Neutrophil (primary cell): ENCODE measurements around the gene NDRG4.

ENCODE experiments used
- H3K27ac ChIP-seq: fragments of 200-600 bp; sonication (generic); 2 replicates; pipeline ENCODE4 v1.5.1; 2016; ENCODE audit warnings: mild to moderate bottlenecking, moderate library complexity
- H3K27me3 ChIP-seq: fragments of 200-600 bp; sonication (generic); 2 replicates; pipeline ENCODE4 v1.6.0; 2016; ENCODE audit warnings: mild to moderate bottlenecking
- H3K36me3 ChIP-seq: fragments of 200-600 bp; sonication (generic); 2 replicates; pipeline ENCODE4 v1.5.1; 2017
- H3K4me1 ChIP-seq, 2 experiments: fragments of 200-600 bp in 1 of 2; sonication (generic) in 1 of 2; 1 replicate in 1 of 2; 2 replicates in 1 of 2; pipeline versions ENCODE4 v1.5.1 to v1.6.1; 2013 to 2016; ENCODE audit warnings: low read depth in 1 of 2, low read length in 1 of 2, mild to moderate bottlenecking in 1 of 2, moderate library complexity in 1 of 2; ENCODE audit not compliant: control insufficient read depth in 1 of 2, insufficient read depth in 1 of 2
- H3K4me3 ChIP-seq, 2 experiments: fragments of 200-600 bp in 1 of 2; sonication (generic) in 1 of 2; 1 replicate in 1 of 2; 2 replicates in 1 of 2; pipeline ENCODE4 v1.5.1; 2013 to 2016; ENCODE audit warnings: low read depth in 1 of 2, low read length in 1 of 2, mild to moderate bottlenecking in 1 of 2, moderate library complexity in 1 of 2
- H3K9me3 ChIP-seq: fragments of 200-600 bp; sonication (generic); 2 replicates; pipeline ENCODE4 v1.5.1; 2016
- CTCF ChIP-seq: fragments of 200-600 bp; sonication (generic); IDR thresholded peaks from 2 replicates; pipeline ENCODE4 v1.5.1; 2016; ENCODE audit warnings: antibody characterized with exemption

The NDRG4 gene

DNA sequence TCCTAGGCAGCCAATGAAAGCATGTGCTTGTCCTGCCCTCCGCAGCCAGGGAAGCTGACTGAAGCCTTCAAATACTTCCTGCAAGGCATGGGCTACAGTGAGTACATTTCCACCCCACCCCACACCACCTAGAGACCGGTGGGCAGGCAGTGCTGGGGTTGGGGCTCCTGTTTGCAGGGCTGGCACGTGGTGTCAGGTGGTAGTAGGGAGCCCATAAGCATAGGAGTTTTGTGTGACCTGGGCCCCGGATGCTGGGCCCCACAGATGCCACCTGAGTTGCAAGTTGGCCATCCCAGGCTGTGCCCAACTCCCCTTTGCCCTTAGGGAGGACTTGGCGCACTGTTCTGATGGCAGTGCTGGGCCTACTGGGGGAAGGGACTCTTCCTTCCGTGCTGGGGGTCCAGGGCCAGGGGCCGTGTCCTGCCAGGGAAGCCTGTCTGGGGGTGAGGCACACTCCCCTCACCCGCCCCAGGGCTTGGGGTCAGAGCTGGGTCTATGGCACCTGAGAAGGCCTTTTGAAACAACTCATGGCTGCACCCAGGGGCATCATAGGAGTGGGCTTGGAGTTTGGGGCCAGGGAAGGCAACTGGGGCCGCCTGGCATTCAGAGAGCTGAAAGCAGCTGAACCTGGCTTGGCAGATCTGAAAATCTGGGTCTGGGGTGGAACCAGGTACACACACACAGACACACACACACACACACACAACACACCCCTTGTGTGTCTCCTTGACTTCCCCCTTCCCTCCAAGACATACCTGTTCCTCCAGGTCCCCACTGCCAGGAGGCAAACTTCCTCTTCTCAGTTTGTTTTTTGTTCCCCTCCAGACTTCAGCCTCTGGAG lies 9.5 kb downstream of the NDRG4 start:
- Histone ChIP-seq H3K36me3 (no peaks in the 10 kb centered on the region), H3K4me1 (no peaks in the 10 kb centered on the region), H3K27me3 (peaks cover under 1% of the 10 kb centered on the region), H3K4me3 (no peak overlapping the region), H3K9me3 (no peaks in the 10 kb centered on the region), H3K27ac (no peak overlapping the region)
- TF ChIP-seq CTCF = no peak

GRCh38 chr16:58510097-58510775 lies 10.3 kb downstream of the NDRG4 start:
- H3K9me3 ChIP-seq = no peaks in the 10 kb centered on the region
- no peak overlapping the region for H3K4me3 ChIP-seq
- no peaks in the 10 kb centered on the region for H3K36me3 ChIP-seq
- no peaks in the 10 kb centered on the region for H3K27me3 ChIP-seq
- peaks cover 6 to 7% of the 10 kb centered on the region in 2 experiments for H3K4me1 ChIP-seq
- H3K27ac ChIP-seq = no peak overlapping the region
- no peak for TF ChIP-seq CTCF

- Histone ChIP-seq H3K4me3 (no peak overlapping the region), H3K27me3 (no peaks in the 10 kb centered on the region), H3K4me1 (peaks cover 10 to 13% of the 10 kb centered on the region in 2 experiments), H3K9me3 (no peaks in the 10 kb centered on the region), H3K27ac (no peak overlapping the region), H3K36me3 (no peaks in the 10 kb centered on the region)
- no peak for TF ChIP-seq CTCF
These were observed 11.1 kb downstream of the NDRG4 start for GRCh38 chr16:58510776-58511628.

DNA sequence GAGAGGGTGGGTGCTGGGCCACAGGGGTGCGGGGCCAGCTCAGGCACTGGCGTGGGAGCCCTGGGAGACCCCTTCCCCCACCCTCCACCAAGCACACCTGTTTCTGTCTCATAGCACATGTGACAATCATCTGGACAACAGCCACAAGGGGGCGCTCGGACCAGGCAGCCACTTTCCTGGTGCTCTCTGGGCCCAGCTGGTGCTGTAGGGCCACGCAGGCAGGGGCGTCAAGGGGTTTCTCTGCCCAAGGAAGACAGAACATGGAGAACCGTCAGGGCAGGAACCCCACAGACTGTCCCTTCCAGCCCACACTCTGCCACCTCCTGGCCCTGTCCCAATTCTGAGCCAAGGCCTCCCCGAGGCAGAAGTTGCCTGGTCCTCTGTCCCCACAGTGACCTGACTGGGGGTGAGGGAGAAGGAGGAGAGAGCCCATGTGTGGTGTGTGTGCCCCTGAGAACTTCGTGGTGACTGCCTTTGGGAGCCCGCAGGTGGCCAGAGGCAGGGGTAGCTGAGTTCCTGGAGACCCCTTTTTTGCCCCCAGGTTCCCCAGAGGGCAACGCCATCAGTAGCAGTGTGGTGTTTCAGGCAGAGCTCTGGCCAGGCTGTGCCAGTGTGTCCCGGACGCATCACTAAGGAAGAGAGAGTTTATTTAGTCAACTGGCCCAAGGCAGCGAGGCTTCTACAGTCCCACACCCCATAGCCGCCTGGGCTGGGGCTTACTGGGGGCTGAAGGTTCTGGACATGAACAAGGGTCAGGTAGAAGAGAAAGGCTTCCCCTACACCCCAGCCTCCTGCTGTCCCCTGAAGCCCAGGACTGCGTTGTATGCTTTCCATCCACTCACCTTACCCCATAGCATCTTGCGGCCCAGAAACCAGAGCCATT lies 12.2 kb downstream of the NDRG4 start:
- Histone ChIP-seq H3K9me3 (no peaks in the 10 kb centered on the region), H3K4me1 (peaks cover 17 to 18% of the 10 kb centered on the region in 2 experiments), H3K27ac (no peak overlapping the region), H3K4me3 (no peak overlapping the region), H3K27me3 (no peaks in the 10 kb centered on the region), H3K36me3 (peaks cover 3% of the 10 kb centered on the region)
- peak; percentile 51 for TF ChIP-seq CTCF

GRCh38 chr16:58513874-58514273 lies 13.9 kb downstream of the NDRG4 start:
- no peak for TF ChIP-seq CTCF
- peaks cover 17 to 18% of the 10 kb centered on the region in 2 experiments for H3K4me1 ChIP-seq
- peaks cover 20% of the 10 kb centered on the region for H3K36me3 ChIP-seq
- no peak overlapping the region for H3K27ac ChIP-seq
- H3K27me3 ChIP-seq = no peaks in the 10 kb centered on the region
- H3K4me3 ChIP-seq = no peak overlapping the region
- no peaks in the 10 kb centered on the region for H3K9me3 ChIP-seq
